ENCODE results near the gene ZSCAN30. TPM values are rescaled to one million over a fixed set of nuclear protein-coding genes. Genes with fewer than 3 reads are reported as not detected.
A peak's percentile ranks its signal among the peaks of the same experiment; 100 is the strongest.

Gene ZSCAN30
- total RNA-seq, 4 donors from 2014 or later: 9.5 to 14.0 (median 13.6) TPM

DNA sequence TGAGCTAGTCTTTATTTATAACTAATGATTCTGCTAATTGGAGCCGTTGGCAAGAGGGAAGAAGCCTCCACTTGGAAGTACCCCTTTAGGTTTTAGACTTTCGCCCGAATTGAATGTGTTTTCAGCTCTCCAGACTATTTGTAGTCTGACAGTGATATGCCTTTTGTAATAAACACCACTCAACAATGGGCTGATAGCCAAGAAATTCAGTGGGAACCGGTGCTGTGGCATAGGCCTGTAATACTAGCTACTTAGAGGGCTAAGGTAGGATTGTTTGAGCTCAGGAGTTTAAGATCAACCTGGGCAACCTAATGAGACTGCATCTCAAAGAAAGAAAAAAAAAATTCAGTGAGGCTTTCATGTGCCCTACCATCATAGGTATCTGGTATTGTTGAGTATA is 13.6 kb upstream of the ZSCAN30 start:
- TF ChIP-seq, protein P1, sequence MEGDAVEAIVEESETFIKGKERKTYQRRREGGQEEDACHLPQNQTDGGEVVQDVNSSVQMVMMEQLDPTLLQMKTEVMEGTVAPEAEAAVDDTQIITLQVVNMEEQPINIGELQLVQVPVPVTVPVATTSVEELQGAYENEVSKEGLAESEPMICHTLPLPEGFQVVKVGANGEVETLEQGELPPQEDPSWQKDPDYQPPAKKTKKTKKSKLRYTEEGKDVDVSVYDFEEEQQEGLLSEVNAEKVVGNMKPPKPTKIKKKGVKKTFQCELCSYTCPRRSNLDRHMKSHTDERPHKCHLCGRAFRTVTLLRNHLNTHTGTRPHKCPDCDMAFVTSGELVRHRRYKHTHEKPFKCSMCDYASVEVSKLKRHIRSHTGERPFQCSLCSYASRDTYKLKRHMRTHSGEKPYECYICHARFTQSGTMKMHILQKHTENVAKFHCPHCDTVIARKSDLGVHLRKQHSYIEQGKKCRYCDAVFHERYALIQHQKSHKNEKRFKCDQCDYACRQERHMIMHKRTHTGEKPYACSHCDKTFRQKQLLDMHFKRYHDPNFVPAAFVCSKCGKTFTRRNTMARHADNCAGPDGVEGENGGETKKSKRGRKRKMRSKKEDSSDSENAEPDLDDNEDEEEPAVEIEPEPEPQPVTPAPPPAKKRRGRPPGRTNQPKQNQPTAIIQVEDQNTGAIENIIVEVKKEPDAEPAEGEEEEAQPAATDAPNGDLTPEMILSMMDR (IDR thresholded peaks at IDR 0.05): no peak
- DNase-seq (ENCODE audit: low spot score): no peak
- no peak for ATAC-seq (ENCODE audit: low FRiP score)

DNA sequence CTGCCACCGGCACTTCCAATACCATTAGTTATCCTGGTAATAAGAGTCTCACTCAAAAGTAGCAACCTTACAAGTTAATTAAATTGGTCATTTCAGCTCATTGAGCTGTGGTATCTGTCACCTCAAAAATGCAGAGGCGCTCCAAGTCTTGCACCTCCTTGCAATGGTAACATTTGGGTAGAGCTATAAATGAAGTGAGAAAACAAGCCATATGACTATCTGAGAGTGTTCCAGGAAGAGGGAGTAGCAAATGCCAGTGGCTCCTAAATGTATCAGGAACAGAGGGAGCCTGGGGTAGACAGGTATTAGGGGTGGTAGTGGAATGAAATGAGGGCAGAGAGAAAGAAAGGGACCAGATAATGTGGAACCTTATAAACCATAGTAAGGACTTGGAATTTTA is 6.0 kb upstream of the ZSCAN30 start:
- TF ChIP-seq, protein P1 (IDR thresholded peaks at IDR 0.05): no peak
- ATAC-seq (ENCODE audit: low FRiP score): no peak
- DNase-seq (ENCODE audit: low spot score): no peak

DNA sequence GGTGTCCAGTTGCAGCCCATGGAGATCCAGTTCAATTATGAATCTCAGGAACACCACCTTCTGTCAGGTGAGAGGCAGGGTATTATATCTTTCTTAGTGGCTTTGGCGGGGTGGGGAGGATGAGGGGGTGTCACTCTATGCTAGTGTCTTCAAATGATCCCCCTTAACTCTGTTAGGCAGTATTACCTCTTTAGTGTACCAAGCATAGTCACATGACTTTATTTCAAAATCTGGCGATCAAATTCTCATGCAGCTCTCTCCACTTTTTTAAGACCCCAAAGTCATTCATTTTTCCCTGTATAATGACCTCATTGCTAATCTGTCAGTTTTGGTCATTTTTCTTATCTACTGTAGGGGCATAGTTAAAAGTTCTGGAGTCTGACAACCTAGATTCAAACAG is 1.1 kb upstream of the ZSCAN30 start:
- TF ChIP-seq, protein P1 (IDR thresholded peaks at IDR 0.05): no peak
- no peak for DNase-seq (ENCODE audit: low spot score)
- ATAC-seq (ENCODE audit: low FRiP score): no peak

DNA sequence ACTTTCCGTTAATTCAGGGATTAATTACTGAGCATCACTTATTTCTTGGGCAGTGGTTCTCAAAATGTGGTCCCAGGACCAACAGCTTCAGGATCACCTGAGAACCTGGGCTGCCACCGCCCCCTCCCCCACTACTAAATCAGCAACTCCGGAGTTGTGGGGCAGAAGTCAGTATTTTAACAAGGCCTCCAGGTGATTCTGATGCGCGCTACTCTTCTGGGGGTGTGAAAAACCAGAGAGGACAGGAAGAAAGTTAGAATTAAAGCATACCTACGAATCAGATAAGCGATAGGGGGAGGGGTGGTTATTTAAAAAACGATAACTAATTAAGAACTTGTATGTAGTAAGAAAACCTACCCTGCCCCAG is 319 bp downstream of the ZSCAN30 start:
- TF ChIP-seq, protein P1 (IDR thresholded peaks at IDR 0.05): no peak
- DNase-seq (ENCODE audit: low spot score) (no peak), ATAC-seq (ENCODE audit: low FRiP score) (peak; percentile 57)

DNA sequence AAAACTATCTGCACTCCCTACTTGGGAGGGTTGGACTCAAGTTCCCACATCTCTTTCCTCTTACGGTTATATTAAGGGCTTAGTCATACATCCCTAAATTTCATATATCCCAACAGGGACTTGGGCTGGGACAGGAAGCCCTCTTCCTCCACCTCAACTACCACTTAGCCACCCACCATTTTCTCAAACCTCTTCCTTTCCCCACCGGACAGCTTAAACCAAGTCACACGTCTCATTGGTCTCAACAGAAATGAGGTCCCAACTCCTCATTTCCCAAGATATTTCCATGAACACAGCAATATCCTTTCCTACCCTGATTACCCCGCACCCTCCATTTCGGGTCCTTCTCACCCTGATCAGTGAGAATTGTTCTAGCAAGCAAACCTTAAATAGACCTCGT is 736 bp downstream of the ZSCAN30 start:
- TF ChIP-seq, protein P1 (IDR thresholded peaks at IDR 0.05): no peak
- ATAC-seq (ENCODE audit: low FRiP score) (no peak), DNase-seq (ENCODE audit: low spot score) (no peak)

DNA sequence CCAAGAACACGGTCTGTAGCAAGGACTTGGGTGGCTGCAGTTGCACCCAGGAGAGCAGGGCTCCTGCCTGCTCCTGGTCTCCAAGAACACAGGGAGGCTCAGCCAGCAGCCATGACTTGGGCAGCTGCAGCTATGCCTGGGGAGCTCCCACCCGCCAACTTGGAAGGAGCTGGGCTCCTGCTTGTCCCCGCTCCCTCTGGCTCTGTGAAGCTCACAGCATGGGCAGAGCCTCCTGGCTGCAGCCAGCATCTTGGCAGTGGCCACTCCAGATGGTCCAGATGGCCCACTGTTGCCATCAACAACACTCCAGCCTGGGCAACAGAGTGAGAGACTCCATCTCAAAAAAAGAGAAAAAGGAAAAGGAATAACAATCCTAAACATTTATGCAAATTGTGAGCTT is 5.2 kb downstream of the ZSCAN30 start:
- no peak for ATAC-seq (ENCODE audit: low FRiP score)
- TF ChIP-seq, protein P1 (IDR thresholded peaks at IDR 0.05): no peak

DNA sequence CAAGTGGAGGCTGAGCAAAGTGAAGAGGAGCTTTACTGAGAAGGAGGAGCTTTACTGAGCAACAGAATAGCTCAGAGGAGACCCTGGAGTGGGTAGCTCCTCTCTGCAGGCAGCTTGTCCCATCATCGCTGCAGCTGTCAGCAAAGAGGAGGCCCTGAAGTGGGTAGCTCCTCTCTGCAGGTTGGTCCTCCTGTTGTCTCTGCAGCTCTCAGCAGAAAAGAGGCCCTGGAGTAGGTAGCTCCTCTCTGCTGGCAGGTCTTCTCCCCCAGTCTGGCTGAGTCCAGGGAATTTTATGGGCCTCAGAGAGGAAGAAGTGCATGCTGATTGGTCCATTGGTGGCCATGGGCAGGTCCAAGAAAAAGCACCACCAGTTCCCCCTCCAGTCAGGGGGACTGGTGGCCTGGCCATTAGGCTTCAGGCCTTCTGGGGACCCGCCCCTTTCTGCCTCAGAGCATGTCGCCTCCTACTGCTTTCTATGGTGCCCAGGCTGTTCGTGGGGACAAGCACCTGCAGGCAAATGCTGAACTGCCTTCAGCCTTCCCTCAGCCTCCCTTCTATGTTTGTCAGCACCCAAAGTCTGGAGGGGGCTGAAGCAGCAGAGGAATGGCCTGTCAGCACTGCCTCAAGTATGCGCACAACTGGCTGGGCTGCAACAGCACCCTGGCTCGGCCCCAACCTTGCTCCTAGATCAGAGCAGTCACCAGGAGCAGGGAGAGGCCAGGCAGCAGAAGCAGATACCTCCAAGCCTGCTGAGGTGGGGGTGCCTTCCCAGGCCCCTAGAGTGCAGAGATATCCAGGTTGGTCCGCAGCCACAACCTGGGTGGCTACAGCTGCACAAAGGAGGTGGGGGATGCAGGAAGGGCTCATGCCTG is 5.9 kb downstream of the ZSCAN30 start:
- peak; percentile 44 for ATAC-seq (ENCODE audit: low FRiP score)
- TF ChIP-seq, protein P1 (IDR thresholded peaks at IDR 0.05): no peak
- DNase-seq (ENCODE audit: low spot score): no peak

More for the DNA sequence above, 5.2 kb downstream of the ZSCAN30 start:
- no peak for DNase-seq (ENCODE audit: low spot score)
